CD4-positive, alpha-beta T cell treated with Interleukin-10 for 1 hour (primary cell): ENCODE data around the gene GRIA4.
"Not testable (repeated sequence)": the region's sequence is repeated elsewhere in the genome, so short reads cannot be mapped to it uniquely, and the experiment has no call there.

ENCODE experiments used
- DNase-seq: peaks from one replicate; pipeline ENCODE4 v3.0.0-alpha.2; 2020

Gene GRIA4

DNA sequence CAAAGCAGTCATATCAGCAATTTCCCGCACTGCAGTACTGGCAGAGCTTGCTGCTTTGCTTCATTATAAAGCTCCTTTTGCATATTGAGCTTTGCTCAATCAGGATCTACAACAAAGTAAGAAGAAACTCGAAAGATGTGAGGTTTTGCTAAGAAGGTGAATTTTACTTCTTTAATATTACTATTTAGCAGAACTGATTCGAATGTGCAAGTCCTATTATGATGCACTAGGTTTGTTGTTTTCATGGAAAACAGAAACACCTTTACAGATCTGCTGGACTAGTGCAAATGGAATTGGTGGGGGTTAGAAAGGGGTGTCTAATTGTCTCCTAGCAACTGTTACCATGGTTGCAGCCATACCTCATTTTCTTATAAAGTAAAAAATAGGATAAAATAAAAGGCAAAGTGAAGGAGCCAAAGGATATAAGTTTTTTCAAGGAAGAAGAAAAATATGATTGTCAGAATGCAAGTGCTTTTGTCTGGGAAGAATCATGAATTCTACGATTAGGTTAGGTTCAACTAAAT lies 259.0 kb downstream of the GRIA4 start:
- no peak for DNase-seq

DNA sequence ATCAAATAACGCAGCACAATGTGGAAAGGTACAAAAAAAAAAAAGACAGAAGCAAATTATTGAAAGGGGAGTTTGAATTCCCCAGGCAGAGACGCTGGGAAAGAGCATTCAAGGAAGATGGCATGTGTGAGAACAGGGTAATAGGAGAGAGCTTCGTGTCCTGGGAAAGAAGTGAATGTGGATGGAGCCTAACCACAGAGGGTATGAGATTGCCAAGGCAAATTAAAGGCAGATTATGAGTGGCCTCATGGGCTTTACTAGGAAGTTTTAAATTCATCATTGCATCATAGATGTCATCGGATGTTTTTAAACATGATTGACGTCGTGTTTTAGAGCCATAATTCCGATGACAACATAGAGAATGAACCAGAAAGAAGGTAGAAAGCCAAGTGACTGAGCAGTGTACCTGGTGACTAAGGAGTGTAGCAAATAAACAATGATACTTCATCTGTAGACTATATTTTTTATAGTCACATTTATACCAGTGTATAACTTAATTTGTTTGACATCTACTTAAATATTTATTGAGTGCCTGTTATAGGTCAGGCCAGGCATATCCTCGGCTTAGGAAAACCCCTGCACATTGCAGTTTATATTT lies 260.7 kb downstream of the GRIA4 start:
- DNase-seq = no peak

DNA sequence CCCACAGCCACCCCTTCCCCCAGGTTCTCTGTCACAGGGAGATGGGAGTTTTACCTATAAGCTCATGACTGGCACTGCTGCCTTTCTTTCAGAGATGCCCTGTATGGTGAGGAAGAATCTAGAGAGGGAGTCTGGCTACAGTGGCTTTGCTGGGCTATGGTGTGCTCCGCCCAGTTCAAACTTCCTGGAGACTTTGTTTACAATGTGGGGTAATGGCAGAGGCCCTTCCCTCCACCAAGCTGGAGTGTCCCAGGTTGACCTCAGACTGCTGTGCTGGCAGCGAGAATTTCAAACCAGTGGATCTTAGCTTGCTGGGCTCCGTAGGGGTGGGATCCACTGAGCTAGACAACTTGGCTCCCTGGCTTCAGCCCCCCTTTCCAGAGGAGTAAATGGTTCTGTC lies 268.6 kb downstream of the GRIA4 start:
- DNase-seq = no peak

DNA sequence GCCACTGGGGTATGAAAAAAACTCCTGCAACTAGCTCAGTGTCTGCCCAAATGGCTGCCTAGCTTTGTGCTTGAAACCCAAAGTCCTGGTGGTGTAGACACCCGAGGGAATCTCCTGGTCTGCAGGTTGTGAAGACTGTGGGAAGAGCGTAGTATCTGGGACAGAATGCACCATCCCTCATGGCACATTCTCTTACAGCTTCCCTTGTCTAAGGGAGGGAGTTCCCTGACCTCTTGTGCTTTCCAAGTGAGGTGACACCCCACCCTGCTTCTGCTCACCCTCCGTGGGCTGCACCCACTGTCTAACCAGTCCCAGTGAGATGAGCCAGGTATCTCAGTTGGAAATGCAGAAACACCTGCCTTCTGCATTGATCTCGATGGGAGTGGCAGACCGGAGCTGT lies 269.1 kb downstream of the GRIA4 start:
- not testable (repeated sequence) for DNase-seq

DNA sequence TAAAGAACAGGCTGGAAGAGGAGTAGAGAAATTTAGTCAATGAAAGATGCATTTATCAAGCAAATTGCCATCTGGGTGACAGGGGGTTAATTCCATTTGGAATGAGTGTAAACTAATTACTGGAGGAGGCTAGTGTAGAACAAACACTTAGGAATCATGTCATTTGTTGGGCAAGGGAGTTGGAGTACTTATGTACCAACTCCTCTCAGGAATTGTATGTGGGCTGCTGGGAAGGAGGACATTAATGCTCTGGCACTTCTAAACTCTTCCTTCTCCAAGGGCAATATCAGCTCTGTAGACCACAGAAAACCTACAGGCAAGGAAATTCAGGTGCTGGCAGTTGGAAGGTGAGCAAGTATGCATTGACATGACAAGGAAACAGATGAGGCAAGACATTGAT lies 271.2 kb downstream of the GRIA4 start:
- no peak for DNase-seq

DNA sequence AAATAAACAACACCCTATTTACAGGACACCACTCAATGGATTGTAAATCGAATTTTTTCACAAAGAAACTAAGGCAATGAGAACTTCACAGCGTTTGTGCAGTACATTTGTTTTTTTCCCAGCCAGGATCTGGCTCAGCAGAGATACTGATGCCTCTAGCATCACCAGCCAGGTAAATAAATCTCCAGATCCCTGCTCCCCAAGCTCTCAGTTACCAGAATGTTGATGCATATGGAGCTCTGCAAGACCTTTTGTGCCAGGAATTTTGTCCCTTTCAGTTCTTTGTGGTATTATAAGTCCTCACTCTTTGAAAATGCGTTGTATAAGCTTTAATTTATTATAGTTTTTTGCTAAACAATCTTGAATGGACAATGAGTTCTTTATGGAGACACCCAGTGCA lies 274.6 kb downstream of the GRIA4 start:
- no peak for DNase-seq

DNA sequence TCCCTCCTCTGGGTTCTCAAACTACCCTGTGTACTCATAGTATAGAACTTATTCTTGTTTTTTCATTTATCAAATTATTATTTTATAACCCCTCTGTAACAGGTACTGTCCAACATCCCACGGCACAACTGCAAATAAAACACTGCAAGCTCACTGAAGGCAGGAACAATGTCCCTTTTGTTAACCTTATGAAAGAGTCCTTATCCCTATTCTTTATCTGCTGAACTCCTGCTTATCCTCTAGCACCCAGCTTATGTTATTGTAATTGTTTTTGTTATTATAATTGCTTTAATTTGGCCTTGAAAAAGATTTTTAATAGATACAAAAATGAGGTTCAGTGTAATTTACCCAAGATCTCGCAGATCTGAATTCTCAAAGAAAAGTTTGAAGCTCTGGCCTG lies 281.8 kb downstream of the GRIA4 start:
- DNase-seq = no peak

DNA sequence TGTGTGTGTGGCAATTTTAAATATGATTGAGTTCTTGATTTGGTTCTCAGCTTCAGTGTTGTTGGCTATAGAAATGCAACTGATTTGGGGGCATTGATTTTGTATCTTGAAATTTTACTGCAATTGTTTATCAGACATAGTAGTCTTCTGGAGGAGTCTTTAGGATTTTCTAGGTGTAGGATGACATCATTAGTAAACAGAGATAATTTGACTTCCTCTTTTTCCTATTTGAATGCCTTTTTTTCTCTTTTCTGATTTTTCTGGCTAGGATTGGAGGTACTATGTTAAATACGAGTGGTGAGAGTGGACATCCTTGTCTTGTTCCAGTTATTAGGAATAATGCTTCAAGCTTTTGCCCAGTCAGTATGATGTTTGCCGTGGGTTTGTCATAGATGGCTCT lies 287.3 kb downstream of the GRIA4 start:
- DNase-seq = no peak

DNA sequence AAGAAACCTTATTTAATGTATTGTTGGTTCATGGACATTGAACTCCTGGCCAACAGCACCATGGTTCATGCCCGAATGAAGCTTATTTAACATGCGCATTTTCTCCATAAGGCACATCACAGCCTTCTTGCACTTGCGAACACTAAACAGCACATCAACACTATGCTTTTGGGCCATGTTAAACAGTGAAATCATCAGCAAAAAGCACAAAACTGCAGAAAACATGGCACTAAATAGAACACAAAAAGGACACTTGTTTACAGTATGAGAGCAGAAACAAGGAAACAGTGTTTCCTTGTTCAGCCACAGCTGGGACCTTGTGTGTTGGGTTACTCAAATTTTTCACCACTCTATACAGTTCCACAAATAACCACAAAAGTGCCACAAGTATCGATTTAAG lies 289.9 kb downstream of the GRIA4 start:
- DNase-seq = no peak

DNA sequence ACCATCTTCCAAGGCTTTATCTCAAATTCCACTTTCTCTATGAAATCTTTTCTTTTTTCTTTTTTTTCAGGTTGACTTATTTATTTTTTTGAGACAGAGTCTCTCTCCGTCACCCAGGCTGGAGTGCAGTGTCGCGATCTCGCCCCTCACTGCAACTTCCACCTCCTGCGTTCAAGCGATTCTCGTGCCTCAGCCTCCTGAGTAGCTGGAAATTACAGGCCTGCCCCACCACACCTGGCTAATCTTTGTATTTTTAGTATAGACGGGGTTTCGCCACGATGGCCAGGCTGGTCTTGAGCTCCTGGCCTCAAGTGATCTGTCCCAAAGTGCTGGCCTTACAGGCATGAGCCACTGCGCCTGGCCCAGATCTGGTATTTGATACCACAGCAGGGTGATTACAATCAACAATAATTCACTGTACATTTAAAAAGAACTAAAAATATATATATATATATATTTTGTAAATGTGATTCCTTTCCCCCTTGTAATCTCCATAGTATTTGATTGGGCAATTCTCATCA lies 290.7 kb downstream of the GRIA4 start:
- no peak for DNase-seq

DNA sequence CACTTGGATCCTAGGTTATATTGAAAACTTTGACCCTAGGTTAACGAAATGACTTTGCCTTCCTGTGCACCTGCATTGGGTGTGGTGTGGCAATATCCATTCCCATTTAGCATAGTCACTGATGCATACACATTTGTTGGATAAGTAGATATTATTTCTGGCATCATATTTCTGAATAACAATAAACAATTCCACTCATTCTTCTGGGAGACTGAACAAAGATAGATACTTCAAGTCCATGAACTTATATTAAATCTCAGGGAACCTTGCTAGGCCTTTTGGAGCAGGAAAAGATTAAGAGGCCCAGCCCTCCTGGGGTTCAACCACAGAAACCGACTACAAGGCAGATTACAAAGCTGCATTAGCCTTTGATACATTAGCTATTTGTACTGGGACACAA lies 293.2 kb downstream of the GRIA4 start:
- no peak for DNase-seq

DNA sequence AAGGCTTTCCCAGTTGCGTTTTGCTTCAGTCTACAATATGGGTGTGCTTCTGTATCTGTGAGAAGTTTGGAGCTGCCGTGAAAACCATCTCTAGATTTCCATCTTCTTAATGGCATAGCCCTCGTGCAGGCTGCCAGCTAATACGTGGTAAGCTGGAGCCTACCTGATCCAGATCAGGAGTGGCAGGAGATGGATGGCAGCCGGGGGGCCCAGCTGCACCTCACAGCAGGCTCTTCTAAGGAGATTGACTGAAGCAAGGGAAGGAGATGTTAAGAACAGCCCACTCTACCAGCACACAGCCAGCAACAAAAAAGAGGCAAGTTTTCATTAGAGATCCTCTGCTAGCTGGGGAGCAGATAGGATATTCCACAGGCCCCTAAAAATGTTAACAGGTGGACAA lies 296.6 kb downstream of the GRIA4 start:
- DNase-seq = no peak

DNA sequence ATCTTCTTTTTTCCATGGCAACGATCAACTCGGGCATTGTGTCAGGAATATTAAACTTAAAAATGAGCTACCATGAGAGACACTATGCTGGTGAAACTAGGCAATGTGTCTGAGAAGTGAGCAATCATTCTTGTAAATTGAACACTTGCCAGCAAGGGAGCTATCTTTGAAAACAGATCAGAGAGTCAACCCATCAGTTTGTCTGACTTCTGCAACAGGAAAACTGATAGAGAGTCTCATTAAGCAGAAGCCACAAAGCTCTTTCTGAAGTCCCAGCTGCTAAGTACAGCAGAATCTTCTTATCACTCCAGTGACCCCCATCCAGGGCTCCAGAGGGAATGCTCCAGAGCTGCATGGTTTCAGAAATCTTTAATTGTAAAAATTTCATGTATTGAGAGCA lies 297.4 kb downstream of the GRIA4 start:
- DNase-seq = no peak

DNA sequence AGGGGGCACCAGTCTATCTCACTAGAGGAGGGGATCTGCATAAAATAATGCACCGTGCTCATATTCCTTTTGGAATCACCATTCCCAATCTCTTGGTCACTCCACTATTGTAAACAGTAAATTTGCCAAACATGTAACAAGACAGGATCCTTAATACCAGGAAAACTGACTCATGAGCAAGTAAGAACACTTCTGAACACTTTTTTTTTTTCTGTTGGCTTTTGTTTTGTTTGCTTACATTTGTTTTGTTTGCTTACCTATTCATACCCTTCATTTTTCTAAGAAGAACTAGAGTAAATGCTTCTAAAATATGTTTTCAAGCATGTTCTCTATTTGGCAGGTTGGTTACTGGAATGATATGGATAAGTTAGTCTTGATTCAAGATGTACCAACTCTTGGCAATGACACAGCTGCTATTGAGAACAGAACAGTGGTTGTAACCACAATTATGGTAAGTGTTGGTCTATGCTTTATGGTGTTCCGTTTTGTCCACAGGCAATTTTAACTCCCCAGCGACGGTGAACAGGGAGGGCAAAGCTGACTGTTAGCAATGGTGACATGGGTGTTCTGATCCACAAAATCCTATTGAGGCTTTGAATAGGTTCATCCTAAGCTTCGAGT lies 300.3 kb downstream of the GRIA4 start:
- DNase-seq = no peak

DNA sequence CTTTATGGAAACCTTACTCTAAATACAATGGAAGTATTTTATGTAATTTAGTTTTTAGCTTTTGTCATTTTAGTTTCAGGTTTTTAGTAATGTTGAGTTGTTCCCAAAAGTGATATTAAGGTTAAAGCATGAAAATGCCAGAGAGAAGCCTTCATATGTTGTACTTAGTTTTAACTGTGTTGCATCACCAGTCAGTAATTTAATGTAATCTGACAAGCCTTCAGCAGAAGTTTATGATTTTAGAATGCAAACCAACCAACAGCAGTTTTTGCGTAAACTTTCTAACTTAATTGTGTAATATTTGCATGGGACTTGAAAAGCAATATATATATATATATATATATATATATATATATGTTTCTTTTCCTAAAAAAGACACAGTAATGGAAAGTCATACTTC lies 301.6 kb downstream of the GRIA4 start:
- no peak for DNase-seq

DNA sequence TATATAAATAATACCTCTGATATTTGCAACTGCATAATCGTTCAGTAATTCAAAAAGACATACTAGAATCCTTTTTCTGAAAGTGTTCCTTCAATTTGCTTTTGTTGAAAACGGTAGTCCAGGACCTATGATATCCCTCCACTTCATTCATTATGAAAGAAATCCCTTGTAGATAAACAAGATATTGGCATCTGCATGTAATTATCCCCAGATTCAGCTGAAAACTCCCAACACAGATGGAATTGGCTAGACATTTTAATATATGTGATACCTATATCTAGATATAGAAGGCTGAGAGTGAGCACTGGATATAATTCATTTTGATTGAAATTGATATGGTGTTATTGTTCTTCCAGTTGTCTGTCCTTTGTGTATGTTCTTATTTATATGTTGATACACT lies 302.8 kb downstream of the GRIA4 start:
- DNase-seq = no peak

DNA sequence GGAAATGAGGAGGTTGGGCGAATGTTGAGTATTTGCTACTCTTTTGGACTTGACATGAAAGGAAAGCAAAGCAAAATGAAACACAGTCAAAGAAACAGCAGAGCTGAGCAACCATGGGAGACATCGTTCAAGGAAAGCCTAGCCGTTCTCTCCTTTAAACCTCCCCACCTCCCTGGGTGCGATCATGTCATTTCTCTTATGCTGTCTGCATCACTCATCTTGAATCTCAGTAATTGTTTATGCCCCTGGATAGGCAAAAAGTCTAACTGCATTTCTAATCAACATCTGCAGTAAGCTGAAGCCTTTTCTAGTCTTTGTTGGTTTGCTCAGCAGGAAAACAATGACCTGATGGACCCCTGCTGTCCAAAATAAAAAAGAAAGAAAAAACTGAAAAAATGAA lies 305.1 kb downstream of the GRIA4 start:
- DNase-seq = no peak

DNA sequence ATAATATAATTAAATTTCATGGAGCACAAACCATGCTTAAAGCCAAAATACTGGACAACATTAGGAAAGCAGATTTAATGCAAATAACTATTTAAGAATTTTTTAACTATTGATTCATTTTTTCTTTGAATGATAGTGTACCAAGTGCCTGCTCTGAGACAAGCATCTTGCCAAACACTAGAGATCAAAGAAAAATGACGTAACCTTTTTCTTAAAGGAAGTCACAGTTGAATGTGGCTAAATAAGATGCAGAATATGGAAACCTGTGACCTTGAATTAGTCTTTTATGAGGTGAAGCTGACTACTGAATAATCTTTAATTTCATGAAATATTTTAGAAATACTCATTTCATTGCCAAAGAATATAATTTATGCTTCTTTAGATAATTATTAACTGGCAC lies 308.2 kb downstream of the GRIA4 start:
- no peak for DNase-seq

DNA sequence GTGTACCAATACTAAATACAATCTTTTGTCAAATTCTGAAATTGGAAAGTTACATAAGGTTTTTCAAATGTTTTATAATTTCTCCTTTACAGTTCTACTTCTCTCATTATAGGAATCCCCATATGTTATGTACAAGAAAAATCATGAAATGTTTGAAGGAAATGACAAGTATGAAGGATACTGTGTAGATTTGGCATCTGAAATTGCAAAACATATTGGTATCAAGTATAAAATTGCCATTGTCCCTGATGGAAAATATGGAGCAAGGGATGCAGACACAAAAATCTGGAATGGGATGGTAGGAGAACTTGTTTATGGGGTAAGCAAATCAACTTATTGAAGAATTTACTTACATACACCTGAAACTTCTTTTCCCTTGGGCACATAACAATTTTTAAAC lies 308.7 kb downstream of the GRIA4 start:
- no peak for DNase-seq

DNA sequence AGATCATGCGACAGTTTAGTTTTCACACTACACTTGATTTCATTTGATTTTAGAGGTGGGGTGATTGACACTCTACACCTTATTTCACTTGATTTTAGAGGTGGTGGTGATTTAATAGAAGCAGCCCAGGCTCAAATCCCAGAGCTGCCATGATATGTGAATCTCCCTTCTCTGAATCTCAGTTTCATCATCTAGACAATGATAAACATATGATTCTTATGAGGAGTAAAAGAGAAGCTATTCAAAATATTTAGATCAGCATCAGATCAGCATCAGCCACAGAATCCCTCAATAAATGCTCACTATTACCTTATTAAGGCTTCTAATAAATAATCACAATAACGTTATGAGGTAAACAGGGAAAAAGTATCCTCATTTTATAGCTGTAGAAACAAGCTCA lies 313.4 kb downstream of the GRIA4 start:
- DNase-seq = no peak

DNA sequence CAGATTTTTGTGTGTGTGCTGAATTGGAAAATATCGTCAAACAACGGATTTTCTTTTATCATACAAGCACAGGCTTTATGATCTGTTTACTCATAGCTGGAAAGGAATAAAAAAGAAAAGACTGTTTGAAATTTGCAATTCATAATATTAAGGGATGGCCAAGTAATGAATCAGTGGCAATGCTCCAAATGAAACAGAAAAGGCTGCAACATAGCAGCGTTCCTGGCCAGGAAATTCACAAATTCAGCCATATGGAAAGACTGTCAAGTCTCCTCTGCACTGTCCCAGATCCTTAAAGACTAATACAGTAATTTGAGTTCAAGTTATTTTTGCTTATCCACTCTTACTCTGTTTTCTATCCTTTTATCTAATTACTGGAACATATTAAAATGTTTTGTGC lies 313.9 kb downstream of the GRIA4 start:
- no peak for DNase-seq

DNA sequence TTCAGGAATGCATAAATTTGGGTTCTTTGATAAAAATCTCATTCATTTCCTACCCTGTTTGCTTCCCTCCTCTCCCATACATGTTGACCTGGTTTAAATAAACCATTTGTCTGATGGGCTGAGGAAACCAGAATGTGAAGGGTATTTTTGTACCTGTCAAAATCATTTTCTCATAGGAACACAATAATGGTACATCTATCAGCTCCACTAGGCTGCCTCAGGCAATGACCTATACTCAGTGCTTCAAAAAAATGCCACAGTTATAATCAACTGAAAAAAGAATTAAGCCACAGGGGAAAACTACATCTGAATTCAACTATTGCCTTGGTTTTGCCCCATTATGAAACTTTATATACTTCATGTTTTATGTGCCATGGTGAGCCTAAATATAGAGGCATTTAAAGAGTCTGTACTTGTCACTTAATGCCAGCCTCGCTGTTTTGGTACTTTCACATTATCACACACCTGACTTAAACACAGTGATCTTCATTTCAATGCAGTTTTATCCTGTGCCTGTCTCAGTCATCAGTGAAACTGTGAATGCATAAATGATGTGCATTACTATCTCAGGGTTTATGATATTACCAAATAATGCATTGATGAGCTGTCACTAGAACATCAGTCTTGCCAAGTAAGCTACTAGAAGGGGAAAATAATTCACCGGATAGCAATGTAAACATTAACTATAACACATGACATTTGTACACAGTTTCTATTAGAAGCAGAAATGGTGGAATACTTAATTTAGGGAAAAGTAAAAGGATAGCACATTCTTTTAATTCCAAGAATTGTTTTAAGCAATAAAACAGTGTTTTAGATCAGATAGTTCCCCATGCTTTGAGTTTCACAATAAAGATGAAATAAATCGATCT lies 319.4 kb downstream of the GRIA4 start:
- no peak for DNase-seq

DNA sequence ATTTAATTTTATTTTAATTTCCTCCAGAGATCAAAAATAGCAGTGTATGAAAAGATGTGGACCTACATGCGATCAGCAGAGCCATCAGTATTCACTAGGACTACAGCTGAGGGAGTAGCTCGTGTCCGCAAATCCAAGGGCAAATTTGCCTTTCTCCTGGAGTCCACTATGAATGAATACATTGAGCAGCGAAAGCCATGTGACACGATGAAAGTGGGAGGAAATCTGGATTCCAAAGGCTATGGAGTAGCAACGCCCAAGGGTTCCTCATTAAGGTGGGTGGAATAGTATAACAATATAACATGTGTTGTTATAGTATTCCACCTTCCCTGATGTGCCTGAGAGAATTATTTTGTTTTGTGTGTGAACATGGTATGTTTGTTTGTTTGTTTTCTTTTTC lies 323.8 kb downstream of the GRIA4 start:
- DNase-seq = no peak

DNA sequence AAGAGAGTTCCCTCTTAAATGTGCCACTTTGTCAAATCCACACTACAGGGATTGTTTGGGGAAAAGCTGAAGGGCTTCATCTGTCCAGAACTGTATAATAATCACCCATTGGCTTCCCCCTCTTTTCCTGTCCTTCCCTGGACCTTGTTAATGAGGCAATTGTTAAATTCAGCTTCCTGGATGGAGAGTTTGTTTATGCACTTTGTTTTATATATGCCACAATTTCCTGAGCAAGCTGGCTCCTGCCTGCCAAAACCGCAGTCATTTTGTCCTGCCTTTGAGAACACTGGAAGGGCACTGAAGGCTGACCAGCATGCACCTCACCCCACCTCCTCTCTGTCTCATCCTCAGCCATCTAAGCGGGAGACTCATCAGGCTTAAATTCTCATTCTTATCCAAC lies 325.9 kb downstream of the GRIA4 start:
- no peak for DNase-seq
